Measurements from ENCODE around the gene TTLL10. TPM values are rescaled to one million over a fixed set of nuclear protein-coding genes. Genes with fewer than 3 reads are reported as not detected.

Gene TTLL10
- total RNA-seq, 4 donors from 2014 or later: not detected

DNA sequence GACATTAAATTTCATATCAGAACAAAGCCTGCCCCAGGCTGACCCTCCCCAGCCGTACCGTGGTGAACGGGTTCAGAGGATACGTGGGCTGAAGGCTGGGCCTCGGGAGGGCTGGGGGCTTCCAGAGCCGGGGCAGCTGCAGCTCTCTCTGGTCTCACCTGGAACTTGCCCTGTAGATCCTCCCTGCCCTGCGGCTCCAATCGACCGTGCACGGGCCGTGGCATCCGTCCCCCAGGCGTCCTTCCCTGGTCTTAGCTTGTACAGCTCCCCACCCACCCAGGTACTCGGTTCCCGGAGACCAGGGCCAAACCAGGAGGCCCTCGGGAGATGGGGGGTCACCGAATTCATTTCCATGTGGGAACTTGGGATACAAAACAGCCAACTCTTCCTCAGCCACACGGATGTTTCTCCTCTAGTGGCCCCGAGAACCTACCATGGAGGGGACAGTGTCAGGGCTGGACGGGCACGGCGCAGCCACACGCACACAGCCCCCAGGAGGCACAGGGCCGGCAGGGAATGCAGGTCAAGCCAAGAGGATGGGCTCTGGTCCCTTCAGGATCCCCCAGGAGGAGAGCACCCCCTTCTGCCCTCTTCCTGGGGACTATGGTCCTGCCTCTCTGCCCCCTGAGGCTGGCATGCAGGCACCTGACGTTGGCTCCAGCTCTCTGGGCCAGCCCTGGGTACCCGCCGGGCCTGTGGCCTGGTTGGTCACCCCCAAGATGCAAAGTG lies 61.5 kb downstream of the TTLL10 start:
- no peak for DNase-seq (ENCODE audit: low spot score in 2 of 2)
- H3K36me3 ChIP-seq: no peaks in the 10 kb centered on the region
- TF ChIP-seq POLR2A (IDR thresholded peaks at IDR 0.05): no peak
- TF ChIP-seq POLR2AphosphoS5 (IDR thresholded peaks at IDR 0.05): no peak
- TF ChIP-seq, protein P1, sequence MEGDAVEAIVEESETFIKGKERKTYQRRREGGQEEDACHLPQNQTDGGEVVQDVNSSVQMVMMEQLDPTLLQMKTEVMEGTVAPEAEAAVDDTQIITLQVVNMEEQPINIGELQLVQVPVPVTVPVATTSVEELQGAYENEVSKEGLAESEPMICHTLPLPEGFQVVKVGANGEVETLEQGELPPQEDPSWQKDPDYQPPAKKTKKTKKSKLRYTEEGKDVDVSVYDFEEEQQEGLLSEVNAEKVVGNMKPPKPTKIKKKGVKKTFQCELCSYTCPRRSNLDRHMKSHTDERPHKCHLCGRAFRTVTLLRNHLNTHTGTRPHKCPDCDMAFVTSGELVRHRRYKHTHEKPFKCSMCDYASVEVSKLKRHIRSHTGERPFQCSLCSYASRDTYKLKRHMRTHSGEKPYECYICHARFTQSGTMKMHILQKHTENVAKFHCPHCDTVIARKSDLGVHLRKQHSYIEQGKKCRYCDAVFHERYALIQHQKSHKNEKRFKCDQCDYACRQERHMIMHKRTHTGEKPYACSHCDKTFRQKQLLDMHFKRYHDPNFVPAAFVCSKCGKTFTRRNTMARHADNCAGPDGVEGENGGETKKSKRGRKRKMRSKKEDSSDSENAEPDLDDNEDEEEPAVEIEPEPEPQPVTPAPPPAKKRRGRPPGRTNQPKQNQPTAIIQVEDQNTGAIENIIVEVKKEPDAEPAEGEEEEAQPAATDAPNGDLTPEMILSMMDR (IDR thresholded peaks at IDR 0.05): no peak
- no peak for TF ChIP-seq EP300 (IDR thresholded peaks at IDR 0.05)
- H3K4me1 ChIP-seq: peaks cover 58% of the 10 kb centered on the region
- 85% methylated on average over 23 of the region's 27 CpGs for WGBS
- H3K27me3 ChIP-seq: peaks cover 8% of the 10 kb centered on the region
- H3K27ac ChIP-seq: no peak overlapping the region
- H3K9me3 ChIP-seq: no peaks in the 10 kb centered on the region
- no peak overlapping the region for H3K4me3 ChIP-seq

DNA sequence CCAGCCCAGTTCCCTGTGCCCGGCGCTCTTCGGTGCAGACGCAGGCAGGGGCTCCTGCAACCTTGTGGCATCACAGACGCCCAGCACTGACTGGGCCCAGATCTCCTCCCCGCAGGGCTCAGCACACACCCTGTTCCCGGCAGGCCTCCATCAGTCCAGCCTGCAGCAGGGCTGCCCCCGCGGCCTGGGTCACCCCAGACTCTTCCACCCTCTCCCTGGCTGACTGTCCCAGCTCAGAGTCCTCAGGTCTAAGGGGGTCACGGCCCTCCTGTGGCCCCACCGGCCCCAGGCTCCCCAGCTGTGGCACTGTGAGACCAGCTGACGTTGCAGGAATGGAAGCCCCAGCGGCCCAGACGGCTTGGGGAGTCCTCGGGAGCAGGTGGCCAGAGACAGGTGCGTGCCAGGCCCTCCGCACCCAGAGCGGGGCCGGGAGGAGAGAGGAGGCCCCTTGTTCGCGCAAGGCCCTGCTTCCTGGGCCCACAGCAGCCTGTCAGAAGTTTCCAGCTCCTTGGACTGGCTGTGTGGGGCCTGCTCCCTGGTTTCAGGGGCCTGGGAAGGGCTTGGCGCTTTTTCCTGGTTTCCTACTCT lies 62.6 kb downstream of the TTLL10 start:
- TF ChIP-seq POLR2AphosphoS5 (IDR thresholded peaks at IDR 0.05): no peak
- no peak for TF ChIP-seq POLR2A (IDR thresholded peaks at IDR 0.05)
- no peak for TF ChIP-seq EP300 (IDR thresholded peaks at IDR 0.05)
- TF ChIP-seq, protein P1 (IDR thresholded peaks at IDR 0.05): no peak
- Histone ChIP-seq H3K27ac (no peak overlapping the region), H3K36me3 (no peaks in the 10 kb centered on the region), H3K4me1 (peaks cover 54% of the 10 kb centered on the region), H3K27me3 (peaks cover 8% of the 10 kb centered on the region), H3K9me3 (no peaks in the 10 kb centered on the region), H3K4me3 (no peak overlapping the region)
- no peak for DNase-seq (ENCODE audit: low spot score in 2 of 2)
- WGBS: 90% methylated on average over 6 of the region's 22 CpGs

DNA sequence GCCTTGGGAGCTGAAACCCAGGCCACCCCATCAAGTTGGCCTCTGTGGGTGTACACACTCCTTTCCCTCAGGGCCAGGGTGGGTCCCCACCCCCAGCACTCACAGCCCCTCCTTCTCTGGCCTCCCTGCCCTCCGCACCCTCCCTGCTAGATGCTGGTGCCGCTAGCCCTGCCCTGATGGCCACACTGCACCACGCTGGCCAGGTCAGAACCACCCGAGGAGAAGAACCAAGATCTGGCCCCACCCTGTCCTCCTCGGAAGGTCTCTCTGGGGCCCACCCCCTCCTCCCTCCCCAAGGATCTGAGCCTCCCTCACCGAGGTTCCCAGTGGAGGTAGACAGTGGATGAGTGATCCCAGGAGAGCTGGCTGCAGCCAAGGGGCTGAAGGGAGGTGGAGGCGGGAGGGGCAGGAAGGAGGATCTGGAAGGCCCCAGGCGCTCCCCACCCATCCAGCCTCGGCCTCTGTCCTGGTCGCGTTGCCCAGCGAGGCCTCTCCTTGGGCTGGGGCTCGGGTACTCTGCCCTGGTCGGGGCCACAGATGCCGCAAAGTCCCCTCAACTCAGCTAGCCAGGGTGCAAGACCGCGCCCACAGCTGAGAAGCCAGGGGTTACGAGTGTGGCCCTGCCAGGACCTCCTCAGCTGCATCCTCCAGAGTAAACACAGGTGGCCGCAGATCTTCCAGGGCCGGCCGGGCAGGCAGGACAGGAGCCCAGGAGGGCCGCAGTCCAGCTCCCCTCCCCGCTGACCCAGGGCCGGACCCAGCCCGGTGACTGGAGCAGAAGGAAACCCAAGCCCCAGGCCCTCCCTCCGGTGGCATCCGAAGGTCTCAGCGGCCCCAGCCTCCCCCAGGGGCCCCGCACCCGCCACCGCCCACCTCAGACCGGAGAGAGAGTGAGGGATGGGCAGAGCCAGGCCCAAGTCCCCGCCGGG lies 63.5 kb downstream of the TTLL10 start:
- 47% methylated on average over 8 of the region's 34 CpGs for WGBS
- DNase-seq (ENCODE audit: low spot score in 2 of 2): no peak
- TF ChIP-seq POLR2A (IDR thresholded peaks at IDR 0.05) (no peak), POLR2AphosphoS5 (IDR thresholded peaks at IDR 0.05) (no peak), EP300 (IDR thresholded peaks at IDR 0.05) (no peak)
- TF ChIP-seq, protein P1 (IDR thresholded peaks at IDR 0.05): no peak
- Histone ChIP-seq H3K9me3 (no peaks in the 10 kb centered on the region), H3K4me3 (no peak overlapping the region), H3K27me3 (peaks cover 8% of the 10 kb centered on the region), H3K36me3 (no peaks in the 10 kb centered on the region), H3K4me1 (peaks cover 54% of the 10 kb centered on the region), H3K27ac (no peak overlapping the region)

DNA sequence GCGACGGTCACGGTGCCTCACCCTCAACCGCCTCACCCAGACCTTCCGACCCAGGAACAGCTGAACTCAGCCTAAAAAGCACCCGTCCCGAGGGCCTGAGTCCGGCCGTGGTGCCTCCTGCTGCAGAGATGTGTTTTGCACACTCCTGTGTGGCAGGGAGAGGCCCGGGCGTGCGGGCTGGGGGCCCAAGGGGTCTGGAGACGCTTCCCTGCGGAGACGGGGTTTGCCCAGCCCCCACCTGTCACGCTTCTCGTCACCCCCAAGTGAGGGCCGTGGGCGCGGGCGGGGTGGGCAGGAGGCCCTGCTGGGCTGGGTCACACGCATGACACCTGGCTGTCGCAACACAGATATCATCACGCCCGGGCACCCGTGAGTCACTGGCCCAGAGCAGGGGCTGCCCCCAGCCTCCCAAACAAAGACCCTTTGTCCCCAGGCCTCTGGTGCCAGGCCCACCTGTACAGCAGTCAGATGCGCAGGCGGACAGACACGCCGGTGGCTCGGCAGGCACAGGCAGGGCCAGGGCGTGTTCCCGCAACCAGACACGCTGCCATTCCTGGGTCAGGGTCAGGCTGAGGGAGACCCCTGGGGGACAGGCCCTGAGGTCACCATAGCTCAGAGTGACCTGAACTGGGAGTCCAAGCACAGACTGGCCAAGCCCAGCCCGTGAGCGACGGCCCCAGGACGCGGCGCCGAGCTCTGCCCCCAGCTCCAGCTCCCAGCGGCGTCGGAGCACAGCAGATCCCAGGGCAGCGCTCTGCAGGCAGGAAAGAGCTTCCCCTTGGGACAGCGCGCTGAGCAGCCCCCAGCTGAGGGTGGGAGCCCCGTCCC lies 64.4 kb downstream of the TTLL10 start:
- TF ChIP-seq, protein P1 (IDR thresholded peaks at IDR 0.05): no peak
- no peak for TF ChIP-seq POLR2AphosphoS5 (IDR thresholded peaks at IDR 0.05)
- no peak for TF ChIP-seq POLR2A (IDR thresholded peaks at IDR 0.05)
- TF ChIP-seq EP300 (IDR thresholded peaks at IDR 0.05): no peak
- Histone ChIP-seq H3K4me1 (peaks cover 47% of the 10 kb centered on the region), H3K9me3 (no peaks in the 10 kb centered on the region), H3K27me3 (peaks cover 8% of the 10 kb centered on the region), H3K36me3 (no peaks in the 10 kb centered on the region), H3K27ac (no peak overlapping the region), H3K4me3 (no peak overlapping the region)
- no CpG with 5 or more reads among the region's 48 CpGs for WGBS
- no peak for DNase-seq (ENCODE audit: low spot score in 2 of 2)
